GM23338 (cell line): Measurements from ENCODE around the gene BLM. TPM values are rescaled to one million over a fixed set of nuclear protein-coding genes. Genes with fewer than 3 reads are reported as not detected.

ENCODE experiments used
- ATAC-seq: fragments of 200-7000 bp; cut with Tn5 transposase; 3 replicates; pipeline ENCODE4 v1.9.1; 2020
- DNase-seq: peaks from one replicate; pipeline ENCODE4 v3.0.0-alpha.2; 2015; ENCODE audit warnings: low spot score
- H2AFZ ChIP-seq: fragments of 200-600 bp; sonication (generic); 2 replicates; pipeline ENCODE4 v1.8.0; 2016; ENCODE audit warnings: antibody characterized with exemption, mild to moderate bottlenecking, moderate library complexity
- H3F3A ChIP-seq: fragments of 200-600 bp; sonication (generic); replicated peaks from 2 replicates; pipeline ENCODE4 v1.8.0; 2017; ENCODE audit warnings: antibody characterized with exemption, mixed run types, low read depth
- H3K27ac ChIP-seq: fragments of 200-600 bp; sonication (generic); 2 replicates; pipeline ENCODE4 v1.6.1; 2016; ENCODE audit warnings: low read depth
- H3K27me3 ChIP-seq: fragments of 200-600 bp; sonication (generic); 2 replicates; pipeline ENCODE4 v1.8.0; 2016; ENCODE audit warnings: mild to moderate bottlenecking, mixed run types, moderate library complexity; ENCODE audit not compliant: insufficient read depth
- H3K36me3 ChIP-seq: fragments of 200-600 bp; sonication (generic); 2 replicates; pipeline ENCODE4 v1.8.0; 2016; ENCODE audit warnings: mild to moderate bottlenecking; ENCODE audit not compliant: insufficient read depth
- H3K4me1 ChIP-seq: fragments of 200-600 bp; sonication (generic); 2 replicates; pipeline ENCODE4 v1.8.0; 2016; ENCODE audit warnings: mild to moderate bottlenecking, moderate library complexity; ENCODE audit not compliant: insufficient read depth
- H3K4me2 ChIP-seq: fragments of 200-600 bp; sonication (generic); 2 replicates; pipeline ENCODE4 v1.7.1; 2017; ENCODE audit warnings: mixed run types
- H3K4me3 ChIP-seq: fragments of 200-600 bp; sonication (generic); 2 replicates; pipeline ENCODE4 v1.6.1; 2016; ENCODE audit warnings: mixed run types
- H3K79me2 ChIP-seq: fragments of 200-600 bp; sonication (generic); replicated peaks from 2 replicates; pipeline ENCODE4 v1.8.0; 2017; ENCODE audit warnings: mild to moderate bottlenecking; ENCODE audit not compliant: insufficient read depth
- H3K9me2 ChIP-seq: fragments of 200-600 bp; sonication (generic); 2 replicates; pipeline ENCODE4 v1.8.0; 2017; ENCODE audit not compliant: insufficient read depth
- H4K20me1 ChIP-seq: fragments of 200-600 bp; sonication (generic); replicated peaks from 2 replicates; pipeline ENCODE4 v1.8.0; 2017; ENCODE audit warnings: mild to moderate bottlenecking; ENCODE audit not compliant: insufficient read depth
- H3K27ac Mint-ChIP-seq: 2 replicates; pipeline ENCODE4 v1.8.0; 2020; ENCODE audit warnings: inconsistent platforms, mild to moderate bottlenecking, moderate library complexity, mixed read lengths
- H3K27me3 Mint-ChIP-seq: 3 replicates; pipeline ENCODE4 v1.8.0; 2022; ENCODE audit warnings: low read depth, mild to moderate bottlenecking, moderate library complexity, mixed read lengths, inconsistent platforms; ENCODE audit not compliant: insufficient read depth, poor library complexity
- H3K36me3 Mint-ChIP-seq: 3 replicates; pipeline ENCODE4 v1.8.0; 2021; ENCODE audit warnings: low read depth, mild to moderate bottlenecking, inconsistent platforms, moderate library complexity, mixed read lengths
- H3K4me1 Mint-ChIP-seq: 3 replicates; pipeline ENCODE4 v1.8.0; 2020; ENCODE audit warnings: mild to moderate bottlenecking, inconsistent platforms, mixed read lengths
- H3K4me3 Mint-ChIP-seq: 3 replicates; pipeline ENCODE4 v1.8.0; 2021; ENCODE audit warnings: moderate library complexity, mild to moderate bottlenecking, inconsistent platforms, mixed read lengths
- H3K9me3 Mint-ChIP-seq: 3 replicates; pipeline ENCODE4 v1.8.0; 2020; ENCODE audit warnings: moderate library complexity, mild to moderate bottlenecking, inconsistent platforms, mixed read lengths
- CREB1 ChIP-seq: fragments of 250-450 bp; sonication (Bioruptor Pico); IDR thresholded peaks from 2 replicates; pipeline ENCODE4 v1.5.0; 2020; ENCODE audit warnings: low read depth, mild to moderate bottlenecking, moderate library complexity
- EZH2 ChIP-seq: fragments of 200-600 bp; sonication (generic); IDR thresholded peaks from one replicate; pipeline ENCODE4 v1.8.0; 2017; ENCODE audit warnings: antibody characterized with exemption, mild to moderate bottlenecking, low read depth; ENCODE audit not compliant: unreplicated experiment
- EZH2phosphoT487 ChIP-seq: fragments of 200-600 bp; sonication (generic); IDR thresholded peaks from one replicate; pipeline ENCODE4 v1.8.1; 2018; ENCODE audit warnings: antibody characterized with exemption; ENCODE audit not compliant: unreplicated experiment
- JUNB ChIP-seq: IDR thresholded peaks from one replicate; pipeline ENCODE4 v1.6.1; 2016; ENCODE audit warnings: antibody characterized with exemption; ENCODE audit not compliant: unreplicated experiment
- NANOG ChIP-seq: IDR thresholded peaks from 2 replicates; pipeline ENCODE4 v1.6.1; 2016; ENCODE audit warnings: antibody characterized with exemption, borderline replicate concordance
- POLR2AphosphoS5 ChIP-seq: IDR thresholded peaks from 2 replicates; pipeline ENCODE4 v1.6.1; 2016; ENCODE audit warnings: antibody characterized with exemption, low read depth
- STAT1 ChIP-seq: IDR thresholded peaks from one replicate; pipeline ENCODE4 v1.6.1; 2016; ENCODE audit warnings: antibody characterized with exemption; ENCODE audit not compliant: unreplicated experiment
- ZNF114 ChIP-seq: fragments of 250-450 bp; sonication (Bioruptor Pico); IDR thresholded peaks from 2 replicates; pipeline ENCODE4 v1.5.0; 2020; ENCODE audit warnings: mild to moderate bottlenecking, moderate library complexity
- ZNF331 ChIP-seq: fragments of 250-450 bp; sonication (Bioruptor Pico); IDR thresholded peaks from 2 replicates; pipeline ENCODE4 v1.5.0; 2020; ENCODE audit warnings: low read depth, mild to moderate bottlenecking, moderate library complexity
- polyA plus RNA-seq: library from polyadenylated mRNA; unstranded; fragments of >200 nt; fragmentation: Nextera tagmentation; extraction: Ambion mirVana; gene quantifications from 2 replicates; pipeline ENCODE4 v1.2.1, GENCODE V29; 2016
- total RNA-seq: library from RNA; depleted of rRNA; stranded (reverse); fragments of >200 nt; shearing (Covaris generic); gene quantifications from 2 replicates; pipeline ENCODE4 v1.2.3, GENCODE V29; 2014
- TF ChIP-seq, protein P1 (sequence below), 2 experiments: fragments of 200-600 bp in 1 of 2; sonication (generic) in 1 of 2; conservative IDR thresholded peaks; 2 replicates each; pipeline versions ENCODE4 v1.5.1 to v1.6.1; 2016 to 2017; ENCODE audit warnings: antibody characterized with exemption in 2 of 2, low read depth in 2 of 2, mild to moderate bottlenecking in 2 of 2, moderate library complexity in 1 of 2
- TF ChIP-seq, protein P2 (sequence below): IDR thresholded peaks from 2 replicates; pipeline ENCODE4 v1.6.1; 2016; ENCODE audit warnings: antibody characterized with exemption
- TF ChIP-seq, protein P3 (sequence below): IDR thresholded peaks from one replicate; pipeline ENCODE4 v1.6.1; 2018; ENCODE audit warnings: antibody characterized with exemption; ENCODE audit not compliant: unreplicated experiment
- TF ChIP-seq, protein P4 (sequence below): fragments of 250-450 bp; sonication (Bioruptor Pico); IDR thresholded peaks from 2 replicates; pipeline ENCODE4 v1.5.0; 2020; ENCODE audit warnings: mild to moderate bottlenecking, moderate library complexity

Gene BLM
- total and polyA plus RNA-seq, 2 experiments from 2014 or later, result 43.1 to 43.3 TPM

DNA sequence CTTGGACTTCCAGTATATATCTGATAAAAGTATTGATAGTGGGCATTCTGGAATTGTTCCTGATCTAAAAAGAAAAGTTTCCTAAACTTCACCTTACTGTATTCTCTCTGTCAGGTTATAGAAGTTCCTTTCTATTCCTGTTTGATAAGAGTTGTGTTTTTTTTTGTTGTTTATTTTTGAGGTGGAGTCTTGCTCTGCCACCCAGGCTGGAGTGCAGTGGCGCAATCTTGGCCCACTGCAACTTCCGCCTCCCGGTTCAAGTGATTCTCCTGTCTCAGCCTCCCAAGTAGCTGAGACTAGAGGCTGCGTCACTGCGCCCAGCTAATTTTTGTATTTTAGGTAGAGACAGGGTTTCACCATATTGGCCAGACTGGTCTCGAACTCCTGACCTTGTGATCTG, 13.1 kb downstream of the BLM start:
- TF ChIP-seq EZH2phosphoT487, result no peak
- TF ChIP-seq, protein P1, sequence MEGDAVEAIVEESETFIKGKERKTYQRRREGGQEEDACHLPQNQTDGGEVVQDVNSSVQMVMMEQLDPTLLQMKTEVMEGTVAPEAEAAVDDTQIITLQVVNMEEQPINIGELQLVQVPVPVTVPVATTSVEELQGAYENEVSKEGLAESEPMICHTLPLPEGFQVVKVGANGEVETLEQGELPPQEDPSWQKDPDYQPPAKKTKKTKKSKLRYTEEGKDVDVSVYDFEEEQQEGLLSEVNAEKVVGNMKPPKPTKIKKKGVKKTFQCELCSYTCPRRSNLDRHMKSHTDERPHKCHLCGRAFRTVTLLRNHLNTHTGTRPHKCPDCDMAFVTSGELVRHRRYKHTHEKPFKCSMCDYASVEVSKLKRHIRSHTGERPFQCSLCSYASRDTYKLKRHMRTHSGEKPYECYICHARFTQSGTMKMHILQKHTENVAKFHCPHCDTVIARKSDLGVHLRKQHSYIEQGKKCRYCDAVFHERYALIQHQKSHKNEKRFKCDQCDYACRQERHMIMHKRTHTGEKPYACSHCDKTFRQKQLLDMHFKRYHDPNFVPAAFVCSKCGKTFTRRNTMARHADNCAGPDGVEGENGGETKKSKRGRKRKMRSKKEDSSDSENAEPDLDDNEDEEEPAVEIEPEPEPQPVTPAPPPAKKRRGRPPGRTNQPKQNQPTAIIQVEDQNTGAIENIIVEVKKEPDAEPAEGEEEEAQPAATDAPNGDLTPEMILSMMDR (conservative IDR thresholded peaks at IDR 0.05; ENCODE audit: low read depth in 2 of 2), result no peak
- no peak for TF ChIP-seq ZNF331 (CRISPR knock-in tag)
- TF ChIP-seq, protein P2, sequence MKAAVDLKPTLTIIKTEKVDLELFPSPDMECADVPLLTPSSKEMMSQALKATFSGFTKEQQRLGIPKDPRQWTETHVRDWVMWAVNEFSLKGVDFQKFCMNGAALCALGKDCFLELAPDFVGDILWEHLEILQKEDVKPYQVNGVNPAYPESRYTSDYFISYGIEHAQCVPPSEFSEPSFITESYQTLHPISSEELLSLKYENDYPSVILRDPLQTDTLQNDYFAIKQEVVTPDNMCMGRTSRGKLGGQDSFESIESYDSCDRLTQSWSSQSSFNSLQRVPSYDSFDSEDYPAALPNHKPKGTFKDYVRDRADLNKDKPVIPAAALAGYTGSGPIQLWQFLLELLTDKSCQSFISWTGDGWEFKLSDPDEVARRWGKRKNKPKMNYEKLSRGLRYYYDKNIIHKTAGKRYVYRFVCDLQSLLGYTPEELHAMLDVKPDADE, result no peak
- TF ChIP-seq, protein P3, sequence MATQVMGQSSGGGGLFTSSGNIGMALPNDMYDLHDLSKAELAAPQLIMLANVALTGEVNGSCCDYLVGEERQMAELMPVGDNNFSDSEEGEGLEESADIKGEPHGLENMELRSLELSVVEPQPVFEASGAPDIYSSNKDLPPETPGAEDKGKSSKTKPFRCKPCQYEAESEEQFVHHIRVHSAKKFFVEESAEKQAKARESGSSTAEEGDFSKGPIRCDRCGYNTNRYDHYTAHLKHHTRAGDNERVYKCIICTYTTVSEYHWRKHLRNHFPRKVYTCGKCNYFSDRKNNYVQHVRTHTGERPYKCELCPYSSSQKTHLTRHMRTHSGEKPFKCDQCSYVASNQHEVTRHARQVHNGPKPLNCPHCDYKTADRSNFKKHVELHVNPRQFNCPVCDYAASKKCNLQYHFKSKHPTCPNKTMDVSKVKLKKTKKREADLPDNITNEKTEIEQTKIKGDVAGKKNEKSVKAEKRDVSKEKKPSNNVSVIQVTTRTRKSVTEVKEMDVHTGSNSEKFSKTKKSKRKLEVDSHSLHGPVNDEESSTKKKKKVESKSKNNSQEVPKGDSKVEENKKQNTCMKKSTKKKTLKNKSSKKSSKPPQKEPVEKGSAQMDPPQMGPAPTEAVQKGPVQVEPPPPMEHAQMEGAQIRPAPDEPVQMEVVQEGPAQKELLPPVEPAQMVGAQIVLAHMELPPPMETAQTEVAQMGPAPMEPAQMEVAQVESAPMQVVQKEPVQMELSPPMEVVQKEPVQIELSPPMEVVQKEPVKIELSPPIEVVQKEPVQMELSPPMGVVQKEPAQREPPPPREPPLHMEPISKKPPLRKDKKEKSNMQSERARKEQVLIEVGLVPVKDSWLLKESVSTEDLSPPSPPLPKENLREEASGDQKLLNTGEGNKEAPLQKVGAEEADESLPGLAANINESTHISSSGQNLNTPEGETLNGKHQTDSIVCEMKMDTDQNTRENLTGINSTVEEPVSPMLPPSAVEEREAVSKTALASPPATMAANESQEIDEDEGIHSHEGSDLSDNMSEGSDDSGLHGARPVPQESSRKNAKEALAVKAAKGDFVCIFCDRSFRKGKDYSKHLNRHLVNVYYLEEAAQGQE, result no peak
- no peak for TF ChIP-seq STAT1
- TF ChIP-seq, protein P4, sequence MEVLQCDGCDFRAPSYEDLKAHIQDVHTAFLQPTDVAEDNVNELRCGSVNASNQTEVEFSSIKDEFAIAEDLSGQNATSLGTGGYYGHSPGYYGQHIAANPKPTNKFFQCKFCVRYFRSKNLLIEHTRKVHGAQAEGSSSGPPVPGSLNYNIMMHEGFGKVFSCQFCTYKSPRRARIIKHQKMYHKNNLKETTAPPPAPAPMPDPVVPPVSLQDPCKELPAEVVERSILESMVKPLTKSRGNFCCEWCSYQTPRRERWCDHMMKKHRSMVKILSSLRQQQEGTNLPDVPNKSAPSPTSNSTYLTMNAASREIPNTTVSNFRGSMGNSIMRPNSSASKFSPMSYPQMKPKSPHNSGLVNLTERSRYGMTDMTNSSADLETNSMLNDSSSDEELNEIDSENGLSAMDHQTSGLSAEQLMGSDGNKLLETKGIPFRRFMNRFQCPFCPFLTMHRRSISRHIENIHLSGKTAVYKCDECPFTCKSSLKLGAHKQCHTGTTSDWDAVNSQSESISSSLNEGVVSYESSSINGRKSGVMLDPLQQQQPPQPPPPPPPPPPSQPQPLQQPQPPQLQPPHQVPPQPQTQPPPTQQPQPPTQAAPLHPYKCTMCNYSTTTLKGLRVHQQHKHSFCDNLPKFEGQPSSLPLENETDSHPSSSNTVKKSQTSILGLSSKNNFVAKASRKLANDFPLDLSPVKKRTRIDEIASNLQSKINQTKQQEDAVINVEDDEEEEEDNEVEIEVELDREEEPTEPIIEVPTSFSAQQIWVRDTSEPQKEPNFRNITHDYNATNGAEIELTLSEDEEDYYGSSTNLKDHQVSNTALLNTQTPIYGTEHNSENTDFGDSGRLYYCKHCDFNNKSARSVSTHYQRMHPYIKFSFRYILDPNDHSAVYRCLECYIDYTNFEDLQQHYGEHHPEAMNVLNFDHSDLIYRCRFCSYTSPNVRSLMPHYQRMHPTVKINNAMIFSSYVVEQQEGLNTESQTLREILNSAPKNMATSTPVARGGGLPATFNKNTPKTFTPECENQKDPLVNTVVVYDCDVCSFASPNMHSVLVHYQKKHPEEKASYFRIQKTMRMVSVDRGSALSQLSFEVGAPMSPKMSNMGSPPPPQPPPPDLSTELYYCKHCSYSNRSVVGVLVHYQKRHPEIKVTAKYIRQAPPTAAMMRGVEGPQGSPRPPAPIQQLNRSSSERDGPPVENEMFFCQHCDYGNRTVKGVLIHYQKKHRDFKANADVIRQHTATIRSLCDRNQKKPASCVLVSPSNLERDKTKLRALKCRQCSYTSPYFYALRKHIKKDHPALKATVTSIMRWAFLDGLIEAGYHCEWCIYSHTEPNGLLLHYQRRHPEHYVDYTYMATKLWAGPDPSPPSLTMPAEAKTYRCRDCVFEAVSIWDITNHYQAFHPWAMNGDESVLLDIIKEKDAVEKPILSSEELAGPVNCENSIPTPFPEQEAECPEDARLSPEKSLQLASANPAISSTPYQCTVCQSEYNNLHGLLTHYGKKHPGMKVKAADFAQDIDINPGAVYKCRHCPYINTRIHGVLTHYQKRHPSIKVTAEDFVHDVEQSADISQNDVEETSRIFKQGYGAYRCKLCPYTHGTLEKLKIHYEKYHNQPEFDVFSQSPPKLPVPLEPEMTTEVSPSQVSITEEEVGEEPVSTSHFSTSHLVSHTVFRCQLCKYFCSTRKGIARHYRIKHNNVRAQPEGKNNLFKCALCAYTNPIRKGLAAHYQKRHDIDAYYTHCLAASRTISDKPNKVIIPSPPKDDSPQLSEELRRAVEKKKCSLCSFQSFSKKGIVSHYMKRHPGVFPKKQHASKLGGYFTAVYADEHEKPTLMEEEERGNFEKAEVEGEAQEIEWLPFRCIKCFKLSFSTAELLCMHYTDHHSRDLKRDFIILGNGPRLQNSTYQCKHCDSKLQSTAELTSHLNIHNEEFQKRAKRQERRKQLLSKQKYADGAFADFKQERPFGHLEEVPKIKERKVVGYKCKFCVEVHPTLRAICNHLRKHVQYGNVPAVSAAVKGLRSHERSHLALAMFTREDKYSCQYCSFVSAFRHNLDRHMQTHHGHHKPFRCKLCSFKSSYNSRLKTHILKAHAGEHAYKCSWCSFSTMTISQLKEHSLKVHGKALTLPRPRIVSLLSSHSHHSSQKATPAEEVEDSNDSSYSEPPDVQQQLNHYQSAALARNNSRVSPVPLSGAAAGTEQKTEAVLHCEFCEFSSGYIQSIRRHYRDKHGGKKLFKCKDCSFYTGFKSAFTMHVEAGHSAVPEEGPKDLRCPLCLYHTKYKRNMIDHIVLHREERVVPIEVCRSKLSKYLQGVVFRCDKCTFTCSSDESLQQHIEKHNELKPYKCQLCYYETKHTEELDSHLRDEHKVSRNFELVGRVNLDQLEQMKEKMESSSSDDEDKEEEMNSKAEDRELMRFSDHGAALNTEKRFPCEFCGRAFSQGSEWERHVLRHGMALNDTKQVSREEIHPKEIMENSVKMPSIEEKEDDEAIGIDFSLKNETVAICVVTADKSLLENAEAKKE (CRISPR knock-in tag), result no peak
- no peak for TF ChIP-seq EZH2
- no peak for TF ChIP-seq POLR2AphosphoS5
- TF ChIP-seq CREB1 (CRISPR knock-in tag), result no peak
- no peak for TF ChIP-seq NANOG
- no peak for TF ChIP-seq JUNB
- TF ChIP-seq ZNF114 (CRISPR knock-in tag), result no peak
- H3K79me2 ChIP-seq, result peaks cover 94% of the 10 kb centered on the region
- no peak overlapping the region for H3K27ac Mint-ChIP-seq
- H3K27me3 Mint-ChIP-seq, result no peaks in the 10 kb centered on the region
- no peaks in the 10 kb centered on the region for H3K9me3 Mint-ChIP-seq
- H3K4me3 Mint-ChIP-seq, result no peak overlapping the region
- no peak for DNase-seq
- no peaks in the 10 kb centered on the region for H3K27me3 ChIP-seq
- ATAC-seq, result no peak
- no peaks in the 10 kb centered on the region for H3K4me1 ChIP-seq
- H3K4me1 Mint-ChIP-seq, result no peaks in the 10 kb centered on the region
- no peaks in the 10 kb centered on the region for H3K9me2 ChIP-seq
- no peak overlapping the region for H3K4me3 ChIP-seq
- H3K27ac ChIP-seq, result no peak overlapping the region
- peaks cover 11% of the 10 kb centered on the region for H4K20me1 ChIP-seq
- H3K36me3 ChIP-seq, result 0 out of 2 replicates have a peak, but pooled peaks cover 5% of the 10 kb centered on the region
- peaks cover 24% of the 10 kb centered on the region for H3K36me3 Mint-ChIP-seq
- no peaks in the 10 kb centered on the region for H3F3A ChIP-seq
- H3K4me2 ChIP-seq, result no peak overlapping the region
- no peak overlapping the region for H2AFZ ChIP-seq
